GM18951 (cell line): ENCODE data around the gene RAD21L1.

Experiments
- POLR2A ChIP-seq: IDR thresholded peaks from 4 replicates; pipeline ENCODE4 v1.6.1; 2011; ENCODE audit warnings: mild to moderate bottlenecking; ENCODE audit not compliant: insufficient read length, insufficient read depth; ENCODE audit errors: extremely low read depth
- in situ Hi-C: fragments of 300-500 bp; cut with MboI; formaldehyde crosslinking; loops from one replicate; pipeline ENCODE4 v1.12.0; 2022; ENCODE audit warnings: low sequenced_read_pairs, mixed read lengths, inconsistent platforms; ENCODE audit not compliant: unreplicated experiment

Gene RAD21L1

DNA sequence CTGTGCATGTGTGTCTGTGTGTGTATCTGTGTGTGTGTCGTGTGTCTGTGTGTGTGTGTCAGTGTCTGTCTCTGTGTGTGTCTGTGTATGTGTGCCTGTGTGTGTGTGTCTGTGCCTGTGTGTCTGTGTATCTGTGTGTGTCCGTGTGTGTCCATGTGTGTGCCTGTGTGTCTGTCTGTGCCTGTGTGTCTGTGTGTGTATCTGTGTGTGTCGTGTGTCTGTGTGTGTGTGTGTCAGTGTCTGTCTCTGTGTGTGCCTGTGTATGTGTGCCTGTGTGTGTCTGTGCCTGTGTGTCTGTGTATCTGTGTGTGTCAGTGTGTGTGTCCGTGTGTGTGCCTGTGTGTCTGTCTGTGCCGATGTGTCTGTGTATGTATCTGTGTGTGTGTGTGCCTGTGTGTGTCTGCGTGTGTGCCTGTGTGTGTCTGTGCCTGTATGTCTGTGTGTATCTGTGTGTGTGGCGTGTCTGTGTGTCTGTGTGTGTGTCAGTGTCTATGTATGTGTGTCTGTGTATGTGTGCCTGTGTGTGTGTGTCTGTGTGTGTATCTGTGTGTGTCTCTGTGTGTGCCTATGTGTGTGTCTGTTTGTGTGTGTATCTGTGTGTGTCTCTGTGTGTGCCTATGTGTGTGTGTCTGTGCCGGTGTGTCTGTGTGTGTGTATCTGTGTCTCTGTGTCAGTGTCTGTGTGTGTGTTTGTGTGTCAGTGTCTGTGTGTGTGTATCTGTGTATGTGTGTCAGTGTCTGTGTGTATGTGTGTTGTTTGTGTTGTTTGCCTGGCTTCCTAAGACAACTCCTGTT lies 51.9 kb downstream of the RAD21L1 start:
- in situ Hi-C loops, result no loop called here
- no peak for TF ChIP-seq POLR2A

DNA sequence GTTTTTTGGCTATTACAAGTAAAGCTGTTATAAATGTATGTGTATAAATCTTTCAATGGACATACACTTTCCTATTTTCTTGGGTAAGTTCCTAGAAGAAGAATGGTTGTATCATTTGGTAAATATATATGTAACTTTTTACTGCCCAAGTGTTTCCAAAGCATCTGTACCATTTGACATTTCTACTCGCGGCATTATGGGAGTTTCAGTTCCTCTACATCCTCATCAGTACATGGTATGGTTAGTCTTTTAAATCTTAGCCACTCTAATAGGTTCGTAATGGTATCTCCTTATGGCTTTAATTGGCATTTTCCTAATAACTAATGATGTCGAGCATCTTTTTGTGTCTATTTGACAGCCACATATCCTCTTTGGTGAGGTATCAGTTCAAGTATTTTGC lies 53.1 kb downstream of the RAD21L1 start:
- TF ChIP-seq POLR2A, result no peak
- in situ Hi-C loops, result no loop called here

DNA sequence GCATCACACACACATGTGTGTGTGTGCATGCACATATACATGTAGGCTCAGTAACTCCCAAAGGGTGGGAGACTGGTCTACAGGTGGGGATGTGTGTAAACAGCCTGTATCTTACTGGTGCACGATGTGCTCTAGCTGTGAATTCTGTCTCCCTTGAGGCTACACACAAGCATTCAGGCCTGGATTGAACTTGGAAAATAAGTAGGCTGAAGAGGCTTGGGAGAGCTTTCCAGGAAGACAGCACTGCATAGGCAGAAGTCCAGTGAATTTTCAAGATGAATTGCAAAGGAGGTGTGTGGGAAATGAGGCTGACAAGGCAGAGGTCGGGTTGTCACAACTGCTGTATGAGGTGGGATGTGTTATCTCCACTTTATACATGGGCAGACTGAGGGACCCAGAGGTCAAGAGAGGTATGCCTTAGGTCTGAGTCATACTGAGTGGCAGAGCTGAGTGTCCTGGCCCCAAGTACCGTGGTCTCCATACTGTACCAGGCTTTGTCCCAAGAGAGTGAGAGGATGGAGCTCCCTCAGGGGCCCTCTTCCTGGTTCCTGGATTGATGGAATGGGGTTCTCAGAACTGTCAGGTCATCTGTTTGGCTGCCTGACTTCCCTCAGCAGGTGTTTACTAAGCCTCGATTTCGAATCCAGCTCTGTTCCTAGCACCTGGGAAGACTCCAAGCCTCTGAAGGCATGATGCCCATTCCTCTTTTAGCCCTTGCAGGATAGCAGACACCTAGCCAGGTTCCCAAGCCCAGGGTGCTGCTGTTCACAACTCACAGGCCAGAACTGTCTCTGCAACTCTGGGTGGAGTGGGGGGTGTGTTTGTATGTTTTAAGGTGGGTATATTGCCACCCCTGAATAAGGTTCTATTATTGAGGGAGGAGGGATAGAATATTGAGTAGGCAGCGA lies 54.6 kb downstream of the RAD21L1 start:
- in situ Hi-C loops, result no loop called here
- TF ChIP-seq POLR2A, result no peak

DNA sequence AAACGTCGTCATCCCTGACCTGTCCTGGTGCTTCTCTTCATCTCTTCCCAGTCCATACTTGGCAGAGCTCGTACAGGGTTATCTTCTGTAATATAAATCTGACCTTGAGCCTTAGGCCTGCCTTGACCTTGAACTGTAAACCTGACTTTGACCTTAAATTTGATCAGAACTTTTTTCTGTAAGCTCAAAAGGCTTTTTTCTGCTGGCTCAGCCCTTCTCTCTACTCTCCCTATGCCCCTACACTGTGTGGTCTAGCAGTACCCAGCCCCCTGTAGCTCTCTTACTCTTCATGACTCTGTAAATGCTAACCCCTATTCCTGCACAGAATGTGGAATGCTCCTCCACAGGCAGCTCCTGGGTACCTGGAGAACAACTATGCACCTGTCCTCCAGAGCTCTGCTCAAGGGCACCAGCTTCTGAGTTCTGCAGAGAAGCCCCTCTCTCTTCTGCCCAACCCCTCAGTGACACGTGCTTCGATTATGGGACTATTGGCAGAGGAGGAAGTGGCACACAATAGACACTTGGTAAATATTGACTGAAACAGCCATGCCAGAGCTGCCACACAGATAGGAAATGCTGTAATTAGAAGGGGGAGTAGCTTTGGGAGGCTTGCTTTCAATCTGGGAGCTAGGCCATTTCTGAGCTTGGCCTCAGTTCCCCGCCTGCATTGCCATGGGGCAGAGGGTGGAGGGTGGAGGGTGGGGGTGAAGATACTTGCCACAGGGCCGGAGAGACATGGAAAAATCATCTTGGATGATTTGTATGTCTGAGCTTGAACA lies 55.6 kb downstream of the RAD21L1 start:
- in situ Hi-C loops, result no loop called here
- TF ChIP-seq POLR2A, result no peak

DNA sequence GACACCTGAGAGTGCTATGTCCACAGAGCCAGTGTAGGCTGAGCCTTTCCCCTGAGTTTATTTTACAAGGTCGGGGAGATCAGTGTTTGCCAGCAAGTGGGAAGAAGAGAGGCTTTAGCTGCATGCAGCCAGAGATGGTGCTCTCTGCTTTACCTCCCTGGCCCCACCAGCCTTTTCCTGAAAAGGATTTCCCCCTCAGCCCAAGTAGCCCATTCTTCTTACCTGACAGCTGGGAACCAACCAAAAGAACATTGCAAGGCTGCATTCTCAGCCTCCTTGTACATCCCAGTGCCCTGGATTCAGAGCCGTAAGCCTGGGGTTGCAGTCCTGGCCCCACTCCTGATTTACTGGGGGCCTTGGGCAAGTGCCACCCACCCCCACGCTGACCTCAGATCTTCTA lies 57.1 kb downstream of the RAD21L1 start:
- no peak for TF ChIP-seq POLR2A
- in situ Hi-C loops, result no loop called here

DNA sequence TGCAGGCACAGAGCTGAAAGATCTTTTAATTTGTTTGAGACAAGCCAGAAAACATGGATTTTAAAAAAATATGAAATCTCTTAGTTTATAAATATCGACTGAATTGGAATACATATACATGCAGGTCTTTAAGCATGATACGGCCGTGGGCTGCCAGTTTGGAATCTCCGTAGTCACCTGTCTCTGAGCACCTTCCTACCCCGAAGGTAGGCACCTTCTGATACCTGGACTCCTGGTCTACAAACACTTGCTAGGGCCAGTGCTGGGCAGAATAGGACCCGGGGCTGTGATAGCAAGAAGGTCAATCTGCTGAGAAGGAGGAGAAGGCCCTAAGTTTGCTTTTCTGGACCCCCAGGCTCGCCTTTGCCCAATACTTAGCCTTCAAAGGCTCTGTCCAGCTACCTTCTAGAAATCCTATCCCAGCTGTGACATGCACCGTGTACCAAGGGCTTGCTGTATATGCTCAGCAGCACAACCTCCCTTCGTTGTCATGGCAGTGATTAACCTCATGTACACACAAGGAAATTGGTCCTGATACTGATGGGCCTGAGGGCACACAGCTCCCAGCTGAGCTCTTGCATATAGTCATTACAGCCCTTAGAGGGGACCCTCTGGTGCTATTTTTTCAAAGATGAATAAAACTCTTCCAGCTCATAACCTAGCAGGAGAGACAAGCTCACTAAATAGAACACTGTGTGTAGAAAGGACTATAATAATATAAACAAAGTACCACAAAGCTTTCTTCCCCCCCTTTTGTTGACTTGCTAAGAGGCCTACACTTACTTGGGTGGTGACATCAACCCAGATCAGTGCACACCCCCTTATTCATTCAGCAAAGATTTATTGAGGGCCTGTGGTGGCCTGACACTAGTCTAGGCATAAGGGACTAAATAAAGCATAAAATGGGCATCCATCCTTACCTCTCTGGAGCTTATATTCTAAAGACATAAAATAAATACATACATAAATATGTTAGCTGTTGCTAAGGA lies 58.0 kb downstream of the RAD21L1 start:
- in situ Hi-C loops, result no loop called here

DNA sequence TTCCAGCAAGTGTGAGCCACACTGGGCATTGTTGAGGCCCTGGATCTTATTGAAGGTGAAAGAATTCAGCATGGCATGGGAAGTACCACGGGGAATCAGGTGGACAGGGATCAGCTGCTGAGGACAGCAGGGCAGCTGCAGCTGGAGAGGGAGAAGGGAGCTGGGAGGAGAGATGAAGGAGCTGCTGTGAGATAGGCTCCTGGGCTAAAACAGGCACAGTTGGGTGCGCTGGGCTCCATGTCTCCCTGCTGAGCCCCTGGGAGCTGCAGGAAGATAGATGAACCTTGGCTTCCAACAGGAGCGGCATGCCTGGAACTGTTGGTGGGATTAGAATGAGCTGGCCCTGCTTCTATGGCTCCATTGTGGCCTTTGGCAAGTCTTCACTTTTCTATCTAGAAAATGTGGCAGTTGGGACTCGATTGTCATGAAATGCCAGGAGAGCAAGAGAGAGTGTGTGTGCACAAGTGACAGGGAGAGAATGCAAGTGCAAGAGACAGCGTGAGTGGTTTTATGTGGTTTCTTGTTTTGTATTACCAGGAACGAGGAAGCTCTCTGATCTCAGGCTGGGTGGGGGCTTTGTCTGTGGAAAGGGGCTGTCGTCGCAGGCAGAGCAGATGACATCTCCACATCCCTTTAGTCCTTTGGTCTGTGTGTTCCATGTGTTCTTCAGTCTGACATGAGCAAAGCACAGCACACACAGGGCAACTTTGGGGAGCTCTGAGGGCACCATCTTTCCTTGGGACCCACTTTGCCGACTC lies 60.6 kb downstream of the RAD21L1 start:
- TF ChIP-seq POLR2A, result no peak

More for the DNA sequence above, 58.0 kb downstream of the RAD21L1 start:
- no peak for TF ChIP-seq POLR2A

DNA sequence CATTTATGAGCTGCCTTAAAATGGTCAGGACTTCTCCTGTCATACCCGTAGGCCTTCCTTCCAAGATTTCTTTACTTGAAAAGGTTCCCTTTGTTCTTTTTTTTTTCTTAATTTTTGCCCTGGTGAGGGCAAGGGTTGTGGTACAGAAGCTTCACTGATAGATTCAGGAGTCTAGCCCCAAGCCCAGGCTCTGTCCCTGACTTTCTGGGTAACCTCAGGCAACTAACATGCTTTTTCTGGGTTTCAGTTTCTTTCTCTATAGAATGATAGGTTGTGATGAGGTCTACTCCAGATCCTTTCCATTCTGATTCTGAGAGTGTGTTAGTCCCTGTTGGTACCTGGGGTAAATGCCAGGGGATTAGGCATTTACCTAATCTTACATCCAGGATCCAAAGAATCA lies 61.5 kb downstream of the RAD21L1 start:
- TF ChIP-seq POLR2A, result no peak
- in situ Hi-C loops, result no loop called here

More for the DNA sequence above, 60.6 kb downstream of the RAD21L1 start:
- in situ Hi-C loops, result no loop called here

DNA sequence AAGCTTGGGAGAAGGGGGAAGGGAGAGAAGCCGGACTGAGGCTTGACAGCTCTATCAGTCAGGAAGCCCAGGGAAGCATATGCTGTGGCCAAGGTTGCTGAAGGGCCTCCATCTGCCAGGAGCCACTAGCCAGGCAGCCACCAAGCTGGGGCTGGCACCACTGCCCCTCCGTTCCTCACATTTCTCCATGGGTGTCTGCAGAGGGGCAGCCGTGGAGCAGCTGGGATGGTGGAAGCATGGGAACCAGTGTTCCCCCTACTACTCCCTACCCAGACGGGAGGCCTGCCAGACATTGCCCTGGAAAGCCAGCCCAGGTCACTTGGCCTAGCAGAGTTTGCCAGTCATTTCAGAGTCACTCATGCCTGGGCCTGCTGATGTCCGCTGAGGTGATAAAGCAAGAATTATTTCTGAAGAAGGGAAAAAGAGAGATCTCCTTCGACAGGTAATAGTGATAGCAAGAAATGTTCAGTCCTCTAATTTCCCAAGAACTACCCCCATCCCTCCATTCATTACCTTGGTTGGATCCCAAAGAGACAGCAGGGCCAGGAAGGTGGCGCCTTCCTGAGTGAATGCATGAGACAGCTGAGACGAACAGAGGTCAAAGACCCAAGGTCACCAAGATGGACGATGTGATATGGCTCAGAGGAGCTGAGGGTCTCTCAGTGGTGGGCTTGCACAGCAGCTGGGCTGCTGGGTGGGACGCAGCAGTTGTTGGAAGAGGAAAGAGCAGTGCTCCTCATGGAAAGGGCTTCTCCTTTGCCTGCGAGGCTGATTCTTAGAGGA lies 62.1 kb downstream of the RAD21L1 start:
- TF ChIP-seq POLR2A, result no peak
- in situ Hi-C loops, result no loop called here

DNA sequence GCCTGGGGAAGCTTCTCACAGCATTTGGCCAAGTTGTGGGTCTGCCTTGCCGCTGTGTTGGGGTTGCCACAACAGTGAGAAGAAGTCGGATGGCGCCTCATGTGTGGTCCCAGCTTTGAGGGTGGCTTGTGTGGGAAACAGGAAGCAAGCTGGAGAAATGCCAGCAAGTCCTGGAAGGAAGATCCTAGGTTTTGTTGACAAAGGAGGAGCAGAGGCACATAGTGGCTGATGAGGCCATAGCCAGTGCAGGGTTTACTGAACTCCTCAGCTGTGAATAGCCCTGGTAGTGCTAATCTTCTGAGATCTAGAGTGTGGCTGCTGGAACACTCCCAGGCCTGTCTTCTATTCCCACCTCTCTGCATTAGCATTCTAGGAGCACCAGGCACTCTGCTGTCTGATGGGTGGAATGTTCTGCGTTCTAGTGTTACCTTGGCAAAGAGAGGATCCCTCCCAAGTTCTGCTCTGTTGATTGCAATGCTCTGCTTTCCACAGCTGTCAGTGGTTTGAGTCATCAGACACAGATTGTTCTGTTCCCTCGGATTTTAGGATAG lies 65.4 kb downstream of the RAD21L1 start:
- in situ Hi-C loops, result no loop called here
- no peak for TF ChIP-seq POLR2A
